GM21786 (cell line): ENCODE results near the gene ZNF667.
A peak's percentile ranks its signal among the peaks of the same experiment; 100 is the strongest.

ENCODE experiments used
- ATAC-seq: cut with Tn5 transposase; IDR thresholded peaks from one replicate; pipeline ENCODE4 v1.9.1; 2021; ENCODE audit not compliant: unreplicated experiment

The ZNF667 gene

GRCh38 chr19:56393119-56394012, 83.8 kb downstream of the ZNF667 start, which contains the start of gene ZNF582:
ZNF582 (minus strand) TSS chr19:56393534; CDS start chr19:56391752, 1,782 bp downstream.
- ATAC-seq: peak; percentile 95
